ENCODE measurements around the gene LY6G5B. TPM values are rescaled to one million over a fixed set of nuclear protein-coding genes. Genes with fewer than 3 reads are reported as not detected.

The LY6G5B gene
- total RNA-seq, 6 experiments from 2014 or later = 0.98 to 5.7 (median 2.6) TPM

GRCh38 chr6:31629014-31629413, 40.8 kb upstream of the LY6G5B start:
- H3K4me3 ChIP-seq = no peak overlapping the region
- no peaks in the 10 kb centered on the region for H3K27me3 ChIP-seq
- TF ChIP-seq POLR2A (IDR thresholded peaks at IDR 0.05) = no peak
- no peak for TF ChIP-seq CTCF (IDR thresholded peaks at IDR 0.05)
- DNase-seq (no peak), ATAC-seq (no peak)
- H3K36me3 ChIP-seq = peaks cover 17 to 95% (median 56%) of the 10 kb centered on the region in 4 donors
- intact Hi-C loops (cut with DNase I) = no loop called here
- no peaks in the 10 kb centered on the region for H3K9me3 ChIP-seq
- WGBS (ENCODE audit: insufficient coverage, low coverage, low lambda C conversion rate, missing lambda C conversion rate) = 94% methylated on average over 7 of the region's 7 CpGs
- peaks cover 0 to under 1% (median 0%) of the 10 kb centered on the region in 4 donors for H3K4me1 ChIP-seq
- H3K27ac ChIP-seq = no peak overlapping the region

- intact Hi-C loops (cut with DNase I) = no loop called here
- DNase-seq (no peak), ATAC-seq (no peak)
- Histone ChIP-seq H3K9me3 (no peaks in the 10 kb centered on the region), H3K36me3 (peaks cover 10 to 94% (median 49%) of the 10 kb centered on the region in 4 donors), H3K27me3 (no peaks in the 10 kb centered on the region), H3K4me3 (no peak overlapping the region), H3K27ac (no peak overlapping the region), H3K4me1 (peaks cover 0 to 12% (median 0%) of the 10 kb centered on the region in 4 donors)
- TF ChIP-seq POLR2A (IDR thresholded peaks at IDR 0.05) (no peak), CTCF (IDR thresholded peaks at IDR 0.05) (no peak)
- 92% methylated on average over 23 of the region's 25 CpGs for whole genome bisulfite sequencing (ENCODE audit: insufficient coverage, low coverage, low lambda C conversion rate, missing lambda C conversion rate)
These were observed 39.4 kb upstream of the LY6G5B start for GRCh38 chr6:31630177-31630934.

GRCh38 chr6:31631209-31631608, 38.6 kb upstream of the LY6G5B start:
- TF ChIP-seq POLR2A (IDR thresholded peaks at IDR 0.05) (no peak), CTCF (IDR thresholded peaks at IDR 0.05) (no peak)
- no peak for ATAC-seq
- DNase-seq = no peak
- intact Hi-C loops (cut with DNase I) = no loop called here
- 100% methylated on average over 2 of the region's 16 CpGs for WGBS (ENCODE audit: insufficient coverage, low coverage, low lambda C conversion rate, missing lambda C conversion rate)
- Histone ChIP-seq H3K4me3 (no peak overlapping the region), H3K27me3 (no peaks in the 10 kb centered on the region), H3K27ac (no peak overlapping the region), H3K9me3 (no peaks in the 10 kb centered on the region), H3K4me1 (peaks cover 0 to 12% (median 0%) of the 10 kb centered on the region in 4 donors), H3K36me3 (peaks cover 5 to 94% (median 47%) of the 10 kb centered on the region in 4 donors)

GRCh38 chr6:31631681-31632278, 38.0 kb upstream of the LY6G5B start:
- no peaks in the 10 kb centered on the region for H3K9me3 ChIP-seq
- peaks cover 0 to 12% (median 0%) of the 10 kb centered on the region in 4 donors for H3K4me1 ChIP-seq
- TF ChIP-seq POLR2A (IDR thresholded peaks at IDR 0.05) = no peak
- TF ChIP-seq CTCF (IDR thresholded peaks at IDR 0.05) = no peak
- intact Hi-C loops (cut with DNase I) = no loop called here
- ATAC-seq (no peak), DNase-seq (no peak)
- no peak overlapping the region for H3K27ac ChIP-seq
- no peaks in the 10 kb centered on the region for H3K27me3 ChIP-seq
- H3K4me3 ChIP-seq = no peak overlapping the region
- no CpG with 5 or more reads among the region's 32 CpGs for WGBS (ENCODE audit: insufficient coverage, low coverage, low lambda C conversion rate, missing lambda C conversion rate)
- peaks cover 5 to 94% (median 47%) of the 10 kb centered on the region in 4 donors for H3K36me3 ChIP-seq

All from right lobe of liver (tissue), 6 donors.